Bone marrow (tissue), 2 donors: Measurements from ENCODE around the gene CLSTN1.

ENCODE experiments used
- DNase-seq, 2 donors: peaks; one replicate each; lab custom pipeline; 2025; lab: John Stamatoyannopoulos, UW

CLSTN1 gene

GRCh38 chr1:9823943-9824701, at the start of gene CLSTN1:
Gene CLSTN1, minus strand, starts transcription at chr1:9823965. Its CDS starts 232 bp downstream, at chr1:9823733.
- peak; percentile 58 to 64 for DNase-seq

DNA sequence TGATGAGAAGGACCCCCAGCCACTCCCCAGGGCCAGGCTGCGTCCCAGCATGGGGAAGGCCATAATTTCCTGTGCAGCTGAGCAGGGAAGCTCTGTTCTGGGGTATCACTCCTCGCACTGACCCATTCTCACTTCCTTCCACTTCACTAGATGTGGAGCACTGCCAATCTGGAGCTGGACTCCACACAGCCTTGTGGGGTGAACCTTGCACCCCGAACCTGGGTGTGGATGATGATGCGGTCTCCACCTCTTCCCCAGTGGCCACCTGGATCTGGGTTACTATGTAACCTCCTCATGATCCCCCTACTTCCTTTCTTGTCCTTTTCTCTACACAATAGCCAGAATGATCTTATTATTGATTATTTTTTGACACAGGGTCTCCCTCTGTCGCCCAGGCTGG, 49.6 kb upstream of the CLSTN1 start:
- DNase-seq = no peak

DNA sequence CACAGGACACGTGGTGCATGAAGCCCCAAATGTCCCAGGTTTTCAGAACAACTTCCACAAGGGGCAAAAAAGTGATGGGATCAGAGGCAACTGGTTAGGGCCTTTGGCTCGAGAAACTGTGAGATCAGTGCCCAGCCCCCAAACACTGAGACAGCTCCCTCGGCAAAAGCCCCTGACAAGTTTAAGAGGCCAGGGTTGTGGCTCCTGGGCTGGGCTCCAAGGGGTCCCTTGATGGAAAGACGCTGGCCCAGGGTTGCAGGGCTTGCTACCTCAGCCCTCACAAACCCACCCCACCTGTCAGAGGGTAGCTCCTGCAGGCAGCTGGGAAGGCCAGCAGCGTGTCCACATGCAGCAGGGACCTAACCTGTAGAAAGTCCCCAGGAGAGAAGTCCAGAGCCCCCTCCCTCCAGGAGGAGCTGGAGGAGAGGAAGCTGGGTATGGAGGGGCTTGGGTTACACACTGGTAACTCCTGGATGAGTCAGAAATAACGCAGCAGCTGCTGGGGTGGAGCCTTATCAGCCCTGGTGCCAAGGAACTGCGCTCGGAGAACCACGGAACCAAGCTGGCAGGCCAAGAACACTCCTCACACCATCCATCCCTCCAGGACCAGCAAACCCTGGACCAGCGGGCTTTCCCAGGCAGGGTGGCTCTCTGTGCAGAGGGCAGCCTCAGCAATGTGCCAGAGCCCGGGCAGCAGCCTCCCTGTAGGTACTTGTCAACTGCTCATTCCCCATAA, 48.8 kb upstream of the CLSTN1 start:
- no peak for DNase-seq

- DNase-seq = no peak
These were observed 48.1 kb upstream of the CLSTN1 start for GRCh38 chr1:9871707-9872425.

- no peak for DNase-seq
These were observed 47.3 kb upstream of the CLSTN1 start for GRCh38 chr1:9871021-9871420.

DNA sequence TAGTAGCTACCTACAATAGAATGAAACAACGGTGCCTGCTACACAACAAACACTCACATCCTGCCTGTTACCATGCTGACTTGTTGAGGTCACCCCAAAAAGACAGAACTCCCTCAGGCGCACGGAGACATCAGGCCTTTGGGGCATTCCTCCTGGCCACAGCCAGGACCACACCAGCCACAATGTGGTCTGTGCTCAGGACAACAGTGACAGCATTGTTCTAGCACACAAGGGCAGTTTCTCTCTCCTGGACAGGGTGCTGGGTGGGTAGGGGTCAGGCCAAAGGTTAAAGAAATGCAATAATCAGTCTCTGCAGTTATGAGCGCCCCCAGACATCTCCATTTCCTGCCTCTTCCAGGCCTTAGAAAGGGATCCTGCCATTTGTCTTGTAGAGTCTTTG, 46.8 kb upstream of the CLSTN1 start:
- no peak for DNase-seq

DNA sequence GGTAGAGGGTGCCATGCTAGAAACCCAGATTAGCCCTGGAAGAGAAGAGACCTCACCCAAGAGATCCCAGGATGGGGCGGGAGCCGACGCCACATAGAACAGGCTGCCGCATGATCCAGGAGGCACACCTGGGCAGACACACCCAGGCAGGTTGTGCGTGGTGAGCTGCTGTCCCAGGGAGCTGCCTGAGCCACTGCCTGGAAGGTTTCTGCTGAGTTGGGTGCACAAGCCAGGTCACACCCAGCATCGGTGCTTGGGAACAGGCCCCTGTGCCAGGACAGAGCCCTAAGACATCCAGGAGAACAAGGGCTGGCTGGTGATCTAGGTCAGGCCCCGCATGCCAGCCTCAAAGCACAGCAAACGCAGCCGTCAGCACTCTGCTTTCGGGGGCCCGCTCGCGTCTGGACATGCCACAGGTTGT, 46.1 kb upstream of the CLSTN1 start:
- no peak for DNase-seq

DNA sequence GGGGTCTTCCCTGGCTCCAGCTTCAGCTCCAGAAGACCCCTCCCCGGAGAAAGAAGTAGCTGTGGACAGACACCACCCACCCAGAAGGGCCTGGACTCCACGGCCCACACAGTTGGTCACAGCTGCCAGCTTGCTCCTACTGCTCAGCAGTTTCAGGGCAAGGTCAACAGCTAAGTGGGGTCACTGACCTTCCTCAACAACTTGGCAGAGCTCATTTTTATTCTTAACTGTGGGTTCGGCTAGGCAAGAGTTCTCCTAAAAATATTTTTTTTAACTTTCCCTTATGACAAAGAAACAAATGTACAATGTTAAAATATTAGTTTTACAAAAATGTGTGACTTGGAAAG, 44.5 kb upstream of the CLSTN1 start:
- no peak for DNase-seq

- DNase-seq = peak; percentile 59 to 67
These were observed 43.9 kb upstream of the CLSTN1 start for GRCh38 chr1:9867408-9868243.

DNA sequence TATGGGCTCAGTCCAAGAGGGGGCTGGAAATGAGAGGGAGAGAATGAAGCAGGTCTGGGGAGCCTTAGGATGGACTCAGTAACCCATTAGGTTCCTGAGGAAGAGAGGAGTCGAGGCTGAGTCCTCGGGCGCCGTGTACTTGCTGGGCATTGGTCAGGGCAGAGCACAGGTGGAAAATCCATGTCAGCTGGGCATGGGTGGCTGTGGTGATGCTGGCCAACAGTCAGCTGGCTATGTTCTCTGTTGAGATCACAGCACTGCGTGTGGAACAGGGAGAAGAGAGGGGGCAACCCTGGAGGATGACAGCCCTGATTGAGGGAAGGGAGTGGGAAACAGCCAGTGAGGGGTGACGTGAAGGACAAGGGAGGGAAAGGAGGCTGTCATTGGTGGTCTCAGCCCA, 43.1 kb upstream of the CLSTN1 start:
- DNase-seq = no peak

GRCh38 chr1:9865724-9866123, 42.0 kb upstream of the CLSTN1 start:
- no peak for DNase-seq

GRCh38 chr1:9863371-9863770, 39.6 kb upstream of the CLSTN1 start:
- DNase-seq = no peak

GRCh38 chr1:9861360-9861759, 37.6 kb upstream of the CLSTN1 start:
- DNase-seq = no peak

- no peak for DNase-seq
These were observed 37.1 kb upstream of the CLSTN1 start for GRCh38 chr1:9860887-9861286.

DNA sequence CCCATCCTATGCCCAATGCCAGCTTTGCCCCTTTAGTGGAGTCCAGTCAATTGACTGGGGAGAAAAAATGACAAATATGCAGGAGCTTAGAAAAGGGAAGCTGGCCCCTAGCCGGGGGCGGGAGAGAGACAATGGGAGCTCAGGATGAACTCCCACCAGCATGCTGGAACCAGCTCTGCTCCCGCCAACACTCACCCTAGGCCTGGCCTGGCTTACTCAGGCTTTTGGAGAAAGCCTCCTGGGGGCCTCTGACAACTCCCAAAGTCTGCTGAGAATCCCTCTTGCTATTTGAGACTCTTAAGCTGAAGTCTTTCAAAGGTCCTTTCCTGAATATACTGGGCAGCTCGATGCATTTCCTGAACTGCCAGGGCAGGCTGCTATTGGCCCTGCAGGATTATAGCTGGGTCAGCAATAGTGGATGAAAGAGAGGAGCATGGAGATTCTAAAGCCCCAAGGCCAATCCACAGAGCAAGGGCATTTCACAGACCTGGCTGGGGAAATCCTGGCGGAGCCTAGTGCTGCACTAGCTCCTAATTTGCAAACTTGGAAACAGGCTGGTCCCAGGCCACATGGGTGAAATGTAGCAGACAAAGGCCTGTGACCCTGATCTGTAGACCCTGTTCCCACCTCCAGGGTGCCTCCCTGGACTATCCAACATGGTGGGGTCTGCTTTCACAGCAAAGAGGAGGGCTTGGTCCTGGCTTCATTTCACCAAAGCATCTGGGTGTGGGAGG, 35.7 kb upstream of the CLSTN1 start:
- DNase-seq = no peak

DNA sequence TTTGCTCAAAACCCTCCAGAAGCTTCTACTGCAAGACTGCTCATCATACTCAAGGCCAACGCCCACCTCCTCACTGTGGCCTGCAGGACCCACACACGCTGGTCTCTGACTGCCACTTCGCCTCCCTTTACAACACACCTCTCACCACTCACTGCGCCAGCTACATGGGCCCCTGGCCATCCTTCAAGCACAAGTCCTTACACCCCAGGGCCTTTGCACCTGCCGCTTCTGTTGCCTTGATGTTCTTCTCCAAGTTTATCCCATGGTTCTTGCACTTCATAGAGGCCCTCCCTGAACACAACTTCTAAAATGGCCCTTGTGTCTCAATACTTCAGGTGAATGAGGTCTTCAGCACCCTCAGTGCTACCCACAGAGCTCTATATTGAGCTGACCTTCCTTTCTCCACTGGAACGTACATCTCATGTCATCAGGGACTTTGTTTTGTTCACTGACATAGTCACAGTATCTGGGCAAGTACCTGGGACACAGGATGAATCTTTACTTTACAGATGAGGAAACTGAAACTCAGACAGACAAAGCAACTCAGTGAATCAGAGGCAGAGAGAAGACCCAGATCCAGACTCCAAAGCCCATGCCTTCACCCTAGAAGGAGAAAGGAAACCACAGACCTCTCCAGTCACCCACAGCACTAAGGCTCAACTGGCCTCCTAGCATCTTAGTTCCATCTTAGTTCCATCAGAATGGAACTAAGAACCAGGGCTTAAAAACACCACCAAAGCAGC, 34.7 kb upstream of the CLSTN1 start:
- DNase-seq = no peak

- no peak for DNase-seq
These were observed 31.4 kb upstream of the CLSTN1 start for GRCh38 chr1:9855186-9855585.

DNA sequence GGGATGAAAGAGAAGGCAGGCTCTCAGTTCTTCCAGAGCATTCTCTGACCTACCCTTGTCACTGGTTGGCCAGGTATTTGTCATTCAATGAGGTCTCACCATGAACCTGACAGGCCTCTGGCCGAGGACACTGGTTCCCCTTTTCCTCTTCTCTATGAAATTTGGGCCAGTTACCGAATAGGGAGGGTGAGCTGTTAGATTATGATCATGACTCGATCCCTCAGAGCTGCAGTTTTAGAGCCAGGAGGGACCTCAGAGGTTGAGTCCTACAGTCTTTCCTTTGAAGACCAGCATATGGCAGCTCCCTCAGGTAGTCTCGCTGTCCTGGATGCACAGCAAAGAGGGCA, 29.5 kb upstream of the CLSTN1 start:
- DNase-seq = no peak

- DNase-seq = no peak
These were observed 28.9 kb upstream of the CLSTN1 start for GRCh38 chr1:9852410-9853248.

- DNase-seq = no peak
These were observed 28.2 kb upstream of the CLSTN1 start for GRCh38 chr1:9852004-9852403.
